CD4-positive, alpha-beta T cell (primary cell): ENCODE data around the gene ZNF552. TPM values are rescaled to one million over a fixed set of nuclear protein-coding genes. Genes with fewer than 3 reads are reported as not detected.

Experiments
- ATAC-seq: fragments of 200-7000 bp; cut with Tn5 transposase; one replicate; pipeline ENCODE4 v1.10.0; 2022; ENCODE audit warnings: mild to moderate bottlenecking; ENCODE audit not compliant: poor library complexity
- CTCF ChIA-PET: fragments of 350-600 bp; sonication (Branson Sonifier 250); formaldehyde crosslinking; loops from one replicate; lab custom pipeline; 2021; ENCODE audit warnings: antibody characterized with exemption, inconsistent platforms; lab: Charles Lee
- POLR2A ChIA-PET: fragments of 350-600 bp; sonication (Branson Sonifier 250); formaldehyde crosslinking; loops from one replicate; lab custom pipeline; 2021; ENCODE audit warnings: antibody characterized with exemption, inconsistent platforms; lab: Charles Lee
- DNase-seq, 14 experiments: peaks; one replicate each; pipeline ENCODE4 v3.0.0-alpha.2; 2013 to 2020; ENCODE audit warnings: mixed read lengths in 2 of 14
- H3K27ac ChIP-seq, 2 donors: one replicate each; pipeline versions ENCODE4 v1.5.1 to v1.7.0; 2013; ENCODE audit warnings: low read length in 2 of 2, low read depth in 1 of 2, mild to moderate bottlenecking in 1 of 2
- H3K27me3 ChIP-seq, 2 experiments: 1 replicate in 1 of 2; 2 replicates in 1 of 2; pipeline versions ENCODE4 v1.6.1 to v1.7.0; 2013; ENCODE audit warnings: low read length in 2 of 2, control low read depth in 1 of 2, mild to moderate bottlenecking in 1 of 2, moderate library complexity in 1 of 2; ENCODE audit not compliant: insufficient read depth in 2 of 2, control insufficient read depth in 1 of 2
- H3K36me3 ChIP-seq: one replicate; pipeline ENCODE4 v1.6.1; 2013; ENCODE audit warnings: low read length, control low read depth; ENCODE audit not compliant: insufficient read depth
- H3K4me1 ChIP-seq: one replicate; pipeline ENCODE4 v1.6.1; 2013; ENCODE audit warnings: low read length, control low read depth; ENCODE audit not compliant: insufficient read depth
- H3K4me3 ChIP-seq: one replicate; pipeline ENCODE4 v1.5.1; 2013; ENCODE audit warnings: mild to moderate bottlenecking, low read length, moderate library complexity
- H3K9me3 ChIP-seq, 2 experiments: 1 replicate in 1 of 2; 2 replicates in 1 of 2; pipeline versions ENCODE4 v1.6.1 to v1.7.0; 2013; ENCODE audit warnings: low read length in 2 of 2, mild to moderate bottlenecking in 2 of 2, control low read depth in 1 of 2, moderate library complexity in 1 of 2; ENCODE audit not compliant: control insufficient read depth in 1 of 2, insufficient read depth in 1 of 2
- H3K27ac Mint-ChIP-seq: one replicate; pipeline ENCODE4 v1.8.0; 2020; ENCODE audit warnings: mixed read lengths
- H3K27me3 Mint-ChIP-seq: one replicate; pipeline ENCODE4 v1.8.0; 2021; ENCODE audit warnings: mixed read lengths
- H3K36me3 Mint-ChIP-seq: one replicate; pipeline ENCODE4 v1.8.0; 2021; ENCODE audit warnings: low read depth, mixed read lengths
- H3K4me1 Mint-ChIP-seq: one replicate; pipeline ENCODE4 v1.8.0; 2021; ENCODE audit warnings: low read depth, mixed read lengths
- H3K4me3 Mint-ChIP-seq: one replicate; pipeline ENCODE4 v1.8.0; 2020; ENCODE audit warnings: mild to moderate bottlenecking, mixed read lengths
- H3K9me3 Mint-ChIP-seq: one replicate; pipeline ENCODE4 v1.8.0; 2020; ENCODE audit warnings: mixed read lengths
- CTCF ChIP-seq: fragments of 200-600 bp; IDR thresholded peaks from one replicate; pipeline ENCODE4 v1.8.0; 2022; ENCODE audit warnings: antibody characterized with exemption, mild to moderate bottlenecking
- intact Hi-C, 2 experiments: fragments of 100-400 bp; cut with DNase I in 1 of 2; cut with micrococcal nuclease in 1 of 2; formaldehyde crosslinking; loops; one replicate each; pipeline versions ENCODE4 v1.15.1 to v1.9.0; 2023 to 2025; cut with DNase I, micrococcal nuclease
- total RNA-seq, 174 experiments: library from RNA in 2 of 174; stranded (reverse) in 2 of 174; gene quantifications; one replicate each; pipeline ENCODE4 v1.2.3 and lab custom pipeline; 2021 to 2026

The ZNF552 gene
- total RNA-seq, 2 experiments from 2014 or later = 22.2 to 22.3 TPM

- peaks cover 3% of the 10 kb centered on the region for H3K9me3 Mint-ChIP-seq
- CTCF ChIA-PET = no interaction called here
- Histone ChIP-seq H3K27me3 (no peaks in the 10 kb centered on the region), H3K36me3 (peaks cover 52% of the 10 kb centered on the region), H3K9me3 (peaks cover 43 to 53% of the 10 kb centered on the region in 2 experiments), H3K4me3 (no peak overlapping the region), H3K27ac (no peak overlapping the region), H3K4me1 (no peaks in the 10 kb centered on the region)
- no peak overlapping the region for H3K27ac Mint-ChIP-seq
- no peaks in the 10 kb centered on the region for H3K4me1 Mint-ChIP-seq
- no peaks in the 10 kb centered on the region for H3K27me3 Mint-ChIP-seq
- ATAC-seq (no peak), DNase-seq (no peak)
- no peak for TF ChIP-seq CTCF
- intact Hi-C loops = no loop called here
- POLR2A ChIA-PET = interaction anchor here (1.9 kb wide), 1 partner anchor 11 kb away, joined by 4 read pairs; the partner anchor contains the start of gene ZNF586
- H3K4me3 Mint-ChIP-seq = no peak overlapping the region
- H3K36me3 Mint-ChIP-seq = peaks cover 94% of the 10 kb centered on the region
These were observed 56.8 kb downstream of the ZNF552 start for GRCh38 chr19:57757941-57758340.

Other genes with a start within 250 kb of the ZNF552 start
- 1 to 10 TPM; 5.2 to 5.7 TPM for gene ZNF416, start 236.0 kb downstream of the ZNF552 start, total RNA-seq
- gene ZIK1, start 230.8 kb downstream of the ZNF552 start, total RNA-seq = 1 to 10 TPM; 6.9 to 7.1 TPM
- 1 to 10 TPM; 2.7 to 3.4 TPM for gene ZNF530, start 215.0 kb downstream of the ZNF552 start, total RNA-seq
- 10 to 100 TPM; 24.6 to 25.7 TPM for gene ZNF134, start 200.7 kb downstream of the ZNF552 start, total RNA-seq
- gene ZNF211, start 181.7 kb downstream of the ZNF552 start, total RNA-seq = 10 to 100 TPM; 29.3 to 30.5 TPM
- gene ZSCAN4, start 146.0 kb downstream of the ZNF552 start, total RNA-seq = not detected
- gene ZNF551, start 132.9 kb downstream of the ZNF552 start, total RNA-seq = 10 to 100 TPM; 11.4 to 11.6 TPM
- gene ZNF154, start 105.7 kb downstream of the ZNF552 start, total RNA-seq = 10 to 100 TPM; 16.9 to 18.0 TPM
- gene ZNF671, start 87.3 kb downstream of the ZNF552 start, total RNA-seq = 10 to 100 TPM; 12.3 to 12.4 TPM
- 10 to 100 TPM; 21.7 to 28.4 TPM for gene ZNF776, start 68.1 kb downstream of the ZNF552 start, total RNA-seq
- gene ZNF586, start 45.2 kb downstream of the ZNF552 start, total RNA-seq = 10 to 100 TPM; 51.1 to 53.4 TPM
- gene ZNF587B, start 15.4 kb upstream of the ZNF552 start, total RNA-seq = 10 to 100 TPM; 23.0 to 23.8 TPM
- gene ZNF587, start 34.9 kb upstream of the ZNF552 start, total RNA-seq = 10 to 100 TPM; 37.6 to 41.5 TPM
- gene ZNF814, start 74.1 kb upstream of the ZNF552 start, total RNA-seq = 10 to 100 TPM; 29.0 to 34.7 TPM
- gene ZNF417, start 101.7 kb upstream of the ZNF552 start, total RNA-seq = 10 to 100 TPM; 26.2 to 31.6 TPM
- 1 to 10 TPM; 3.5 to 4.4 TPM for gene ZNF418, start 120.5 kb upstream of the ZNF552 start, total RNA-seq
- 10 to 100 TPM; 15.2 TPM for gene ZNF256, start 132.8 kb upstream of the ZNF552 start, total RNA-seq
- under 1 TPM; 0.36 to 0.88 TPM for gene C19orf18, start 159.6 kb upstream of the ZNF552 start, total RNA-seq
- gene ZNF606, start 187.9 kb upstream of the ZNF552 start, total RNA-seq = 10 to 100 TPM; 11.1 to 13.6 TPM
- not detected for gene ZSCAN1, start 219.1 kb upstream of the ZNF552 start, total RNA-seq
- 1 to 10 TPM; 1.2 to 1.4 TPM for gene ZNF135, start 244.4 kb upstream of the ZNF552 start, total RNA-seq